Hematopoietic multipotent progenitor cell treated with erythropoietin and hydrocortisone succinate and interleukin-3 and kit ligand, for 17 days (in vitro differentiated cells): ENCODE data around the gene PMF1.
A peak's percentile ranks its signal among the peaks of the same experiment; 100 is the strongest.
"Not testable (repeated sequence)": the region's sequence is repeated elsewhere in the genome, so short reads cannot be mapped to it uniquely, and the experiment has no call there.

Source experiments
- DNase-seq: peaks from one replicate; pipeline ENCODE4 v3.0.0-alpha.2; 2015; ENCODE audit warnings: low spot score

The PMF1 gene

GRCh38 chr1:156196445-156196844 is 16.4 kb upstream of the PMF1 start:
- no peak for DNase-seq

GRCh38 chr1:156198831-156199349 is 13.9 kb upstream of the PMF1 start:
- DNase-seq = no peak

- no peak for DNase-seq
These were observed 12.8 kb upstream of the PMF1 start for GRCh38 chr1:156200044-156200443.

GRCh38 chr1:156203331-156203730 is 9.5 kb upstream of the PMF1 start:
- DNase-seq = no peak

- DNase-seq = no peak
These were observed 8.1 kb upstream of the PMF1 start for GRCh38 chr1:156204686-156205085.

- no peak for DNase-seq
These were observed 1.6 kb upstream of the PMF1 start for GRCh38 chr1:156211243-156211642.

- no peak for DNase-seq
These were observed 677 bp upstream of the PMF1 start for GRCh38 chr1:156212130-156212529.

- DNase-seq = no peak
These were observed 798 bp downstream of the PMF1 start for GRCh38 chr1:156213644-156213966.

- DNase-seq = no peak
These were observed 1.4 kb downstream of the PMF1 start for GRCh38 chr1:156214024-156214748.

- not testable (repeated sequence) for DNase-seq
These were observed 3.7 kb downstream of the PMF1 start for GRCh38 chr1:156216361-156217086.

- DNase-seq = no peak
These were observed 5.1 kb downstream of the PMF1 start for GRCh38 chr1:156217871-156218270.

- no peak for DNase-seq
These were observed 7.4 kb downstream of the PMF1 start for GRCh38 chr1:156220226-156220625.

- DNase-seq = no peak
These were observed 9.3 kb downstream of the PMF1 start for GRCh38 chr1:156221986-156222692.

- no peak for DNase-seq
These were observed 12.8 kb downstream of the PMF1 start for GRCh38 chr1:156225677-156226014.

GRCh38 chr1:156226116-156226538 is 13.3 kb downstream of the PMF1 start:
- no peak for DNase-seq

- DNase-seq = no peak
These were observed 14.0 kb downstream of the PMF1 start for GRCh38 chr1:156226782-156227181.

- no peak for DNase-seq
These were observed 15.7 kb downstream of the PMF1 start for GRCh38 chr1:156228501-156228900.

- peak; percentile 55 for DNase-seq
These were observed 17.1 kb downstream of the PMF1 start for GRCh38 chr1:156229809-156230472.

GRCh38 chr1:156230473-156230837 is 17.6 kb downstream of the PMF1 start:
- no peak for DNase-seq

- DNase-seq = no peak
These were observed 19.5 kb downstream of the PMF1 start for GRCh38 chr1:156232201-156232894.

- DNase-seq = no peak
These were observed 20.8 kb downstream of the PMF1 start for GRCh38 chr1:156233426-156234127.
